GM12891 (cell line): ENCODE results near the gene GRM4.

Experiments used
- POLR2A ChIP-seq: IDR thresholded peaks from 2 replicates; pipeline ENCODE4 v1.6.1; 2011; ENCODE audit warnings: low read depth, low read length, control low read depth
- POLR2AphosphoS5 ChIP-seq: IDR thresholded peaks from 2 replicates; pipeline ENCODE4 v1.6.1; 2011; ENCODE audit warnings: low read depth, low read length, control low read depth

DNA sequence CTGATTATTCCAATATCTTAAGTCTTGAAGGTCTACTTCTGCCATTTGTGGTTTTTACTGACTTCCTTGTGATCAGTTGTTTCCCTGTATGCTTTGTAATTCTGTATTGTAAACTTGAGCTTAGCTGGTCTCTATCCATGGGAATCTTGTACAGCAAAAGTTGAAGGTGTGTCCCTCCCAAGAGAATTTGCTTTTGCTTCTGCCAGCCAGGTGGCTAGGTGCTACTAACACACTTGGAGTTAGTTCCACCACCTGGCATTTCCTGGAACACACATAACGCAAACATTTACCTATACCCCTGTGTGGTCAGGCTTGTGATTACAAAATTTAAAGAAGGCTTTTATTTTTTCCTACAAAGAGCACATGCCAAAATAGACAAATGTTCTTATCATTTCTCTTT lies 141.2 kb downstream of the GRM4 start:
- TF ChIP-seq POLR2A (no peak), POLR2AphosphoS5 (no peak)
